Measurements from ENCODE around the gene CDON.

DNA sequence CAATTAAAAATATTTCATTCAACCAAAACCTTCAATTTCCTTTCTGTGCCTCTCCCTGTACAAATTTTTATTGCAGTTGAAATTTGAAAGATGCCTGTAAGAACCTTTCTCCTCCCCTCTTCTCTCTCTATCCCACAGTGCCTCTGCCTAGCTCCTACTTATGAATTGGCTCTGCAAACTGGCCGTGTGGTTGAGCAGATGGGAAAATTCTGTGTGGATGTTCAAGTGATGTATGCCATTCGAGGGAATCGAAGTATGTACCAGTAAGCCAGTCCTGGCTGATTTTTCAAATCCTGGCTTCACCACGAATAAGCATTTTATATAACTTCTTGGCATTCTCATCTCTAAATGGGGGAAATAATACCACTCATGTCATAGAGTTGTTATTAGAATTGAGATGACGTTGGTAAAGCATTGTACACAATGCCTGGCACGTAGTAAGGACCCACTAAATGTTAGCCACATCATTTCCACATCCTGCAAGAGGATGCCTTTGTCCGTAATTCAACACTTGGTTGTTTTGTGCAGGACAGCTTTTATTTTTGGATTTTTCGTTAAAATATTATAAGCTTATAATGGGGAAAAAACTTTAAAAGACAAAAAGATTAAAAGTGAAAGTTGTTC lies 152.3 kb downstream of the CDON start:
- TF ChIP-seq, protein P1, sequence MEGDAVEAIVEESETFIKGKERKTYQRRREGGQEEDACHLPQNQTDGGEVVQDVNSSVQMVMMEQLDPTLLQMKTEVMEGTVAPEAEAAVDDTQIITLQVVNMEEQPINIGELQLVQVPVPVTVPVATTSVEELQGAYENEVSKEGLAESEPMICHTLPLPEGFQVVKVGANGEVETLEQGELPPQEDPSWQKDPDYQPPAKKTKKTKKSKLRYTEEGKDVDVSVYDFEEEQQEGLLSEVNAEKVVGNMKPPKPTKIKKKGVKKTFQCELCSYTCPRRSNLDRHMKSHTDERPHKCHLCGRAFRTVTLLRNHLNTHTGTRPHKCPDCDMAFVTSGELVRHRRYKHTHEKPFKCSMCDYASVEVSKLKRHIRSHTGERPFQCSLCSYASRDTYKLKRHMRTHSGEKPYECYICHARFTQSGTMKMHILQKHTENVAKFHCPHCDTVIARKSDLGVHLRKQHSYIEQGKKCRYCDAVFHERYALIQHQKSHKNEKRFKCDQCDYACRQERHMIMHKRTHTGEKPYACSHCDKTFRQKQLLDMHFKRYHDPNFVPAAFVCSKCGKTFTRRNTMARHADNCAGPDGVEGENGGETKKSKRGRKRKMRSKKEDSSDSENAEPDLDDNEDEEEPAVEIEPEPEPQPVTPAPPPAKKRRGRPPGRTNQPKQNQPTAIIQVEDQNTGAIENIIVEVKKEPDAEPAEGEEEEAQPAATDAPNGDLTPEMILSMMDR (IDR thresholded peaks at IDR 0.05): no peak
- no peak for TF ChIP-seq POLR2AphosphoS5 (IDR thresholded peaks at IDR 0.05)
- no peak for TF ChIP-seq POLR2A (IDR thresholded peaks at IDR 0.05)
